Measurements from ENCODE around the gene CNNM4.
"Not testable (repeated sequence)": the region's sequence is repeated elsewhere in the genome, so short reads cannot be mapped to it uniquely, and the experiment has no call there.

CNNM4 gene

DNA sequence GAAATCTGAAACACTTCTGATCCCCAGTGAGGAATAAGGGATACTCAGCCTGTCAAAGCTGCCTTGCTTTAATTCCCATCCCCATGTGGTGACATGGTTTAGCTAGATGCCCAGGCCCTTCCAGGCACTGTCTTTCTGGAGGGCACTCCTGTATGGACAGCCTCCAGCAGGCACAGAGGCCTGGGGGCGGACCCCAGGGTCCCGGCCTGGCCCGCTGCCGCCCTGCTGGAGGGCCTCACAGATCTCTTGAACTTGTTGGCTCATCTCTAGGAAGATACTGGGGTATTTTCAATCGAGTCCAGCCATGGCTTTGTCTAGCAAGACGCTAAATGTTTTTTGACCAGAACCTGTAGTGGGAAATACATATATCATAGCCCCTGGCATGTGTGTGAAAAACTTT, 34.4 kb downstream of the CNNM4 start:
- no peak for DNase-seq

- DNase-seq, result not testable (repeated sequence)
These were observed 35.8 kb downstream of the CNNM4 start for GRCh38 chr2:96796497-96796896.

- no peak for DNase-seq
These were observed 36.4 kb downstream of the CNNM4 start for GRCh38 chr2:96797066-96797625.

GRCh38 chr2:96798733-96799622, 38.3 kb downstream of the CNNM4 start:
- DNase-seq, result no peak

GRCh38 chr2:96799623-96799935, 38.9 kb downstream of the CNNM4 start:
- no peak for DNase-seq

DNA sequence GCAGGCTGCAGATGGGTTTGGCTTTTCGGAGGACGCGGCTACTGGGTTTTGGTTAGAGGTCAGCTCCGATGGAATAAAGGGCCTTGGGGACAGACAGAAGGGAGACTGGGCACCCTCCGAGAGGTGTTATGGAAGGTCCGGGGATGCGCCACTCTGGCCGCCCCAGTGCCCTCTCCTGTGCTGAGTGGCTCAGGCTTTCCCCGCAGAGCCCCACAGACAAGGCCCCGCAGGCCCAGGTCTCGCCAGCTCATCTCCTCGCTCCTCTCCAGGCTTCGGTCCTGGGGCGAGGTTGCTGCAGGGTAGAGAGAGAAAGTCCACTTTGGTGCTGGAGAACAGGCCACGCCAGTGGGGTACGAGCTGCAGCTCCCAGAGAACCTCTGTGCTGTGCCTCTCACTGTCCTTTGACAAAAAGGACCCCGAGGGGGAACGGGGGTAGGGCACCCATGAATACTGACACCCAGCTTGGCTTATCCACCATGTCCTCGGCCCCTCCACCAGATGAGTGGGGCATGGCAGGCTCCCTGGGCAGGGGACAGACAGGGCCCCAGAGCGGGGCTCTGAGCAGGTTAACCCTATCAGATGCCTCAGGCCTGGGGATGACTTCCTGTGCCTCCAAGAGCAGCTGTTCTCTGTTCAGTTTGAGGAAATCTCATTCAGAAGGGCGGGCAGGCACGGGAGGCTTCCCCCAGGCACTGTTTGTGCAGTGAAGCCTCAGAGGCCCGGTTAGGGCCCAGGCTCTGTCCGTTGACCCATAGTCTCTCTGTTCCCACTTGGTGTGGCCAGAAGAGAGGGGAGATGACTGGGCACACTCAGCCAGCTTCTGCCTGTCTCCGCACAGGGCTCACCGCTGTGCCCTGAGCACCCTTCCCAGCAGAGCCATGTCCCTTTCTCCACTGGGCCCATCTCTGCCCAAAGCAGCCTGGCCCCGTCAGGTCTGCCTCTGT, 39.6 kb downstream of the CNNM4 start:
- DNase-seq, result no peak

DNA sequence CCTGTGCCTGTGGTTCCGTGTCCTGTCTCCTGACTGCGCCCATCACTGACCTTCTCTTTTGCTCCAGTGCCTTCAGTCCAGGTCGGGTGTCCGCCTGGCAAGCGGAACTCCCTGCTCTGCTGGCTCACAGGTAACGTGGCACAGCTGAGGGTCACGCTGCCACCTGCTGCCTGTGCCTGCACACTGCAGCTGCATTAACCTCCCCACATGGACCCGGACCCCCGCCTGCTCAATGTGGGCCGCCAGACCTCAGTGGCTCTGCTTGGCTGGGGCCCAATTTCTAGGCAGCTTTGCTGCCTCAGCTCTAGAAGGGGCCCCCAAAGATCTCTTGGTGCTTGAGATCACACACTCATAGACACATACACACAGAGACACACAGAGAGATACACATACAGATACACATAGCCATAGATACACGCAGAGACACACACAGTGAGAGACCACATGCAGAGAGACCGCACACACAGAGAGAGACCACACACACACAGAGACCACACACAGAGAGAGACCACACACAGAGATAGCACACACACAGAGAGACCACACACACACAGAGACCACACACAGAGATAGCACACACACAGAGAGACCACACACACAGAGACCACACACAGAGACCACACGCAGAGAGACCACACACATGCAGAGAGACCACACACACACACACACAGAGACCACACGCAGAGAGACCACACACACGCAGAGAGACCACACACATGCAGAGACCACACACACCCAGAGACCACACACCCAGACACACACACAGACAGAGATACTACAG, 40.5 kb downstream of the CNNM4 start:
- peak; percentile 68 to 77 for DNase-seq

DNA sequence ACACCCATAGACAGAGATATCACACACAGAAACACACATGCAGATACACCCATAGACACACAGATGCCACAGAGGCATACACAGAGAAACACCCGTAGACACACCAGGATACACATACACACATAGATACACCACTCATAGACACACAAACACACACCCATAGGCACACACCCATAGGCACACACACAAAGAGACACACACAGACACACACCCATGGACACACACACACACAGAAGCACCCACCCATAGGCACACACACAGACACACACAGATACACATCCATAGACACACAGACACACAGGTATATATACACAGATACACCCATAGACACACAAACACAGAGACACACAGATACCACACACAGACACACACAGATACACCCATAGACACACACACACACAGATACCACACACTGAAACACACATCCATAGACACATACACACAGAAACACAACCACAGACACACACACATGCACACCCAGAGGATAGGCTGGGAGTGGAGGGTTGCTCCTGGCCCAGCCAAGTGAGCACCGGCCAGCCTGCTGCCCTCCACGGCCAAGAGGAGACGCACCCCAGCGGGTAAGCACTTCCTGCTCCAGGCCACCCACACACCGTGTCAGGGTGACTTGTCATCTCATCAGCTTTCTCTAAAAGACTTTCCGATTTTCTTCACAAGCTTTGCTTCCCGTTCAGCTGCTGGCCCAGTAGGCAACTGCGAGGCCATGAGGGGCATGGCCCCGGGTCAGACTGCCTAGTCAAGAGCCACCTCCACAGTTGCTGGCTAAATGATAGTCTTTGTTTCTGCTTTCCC, 41.3 kb downstream of the CNNM4 start:
- peak; percentile 51 to 58 for DNase-seq

DNA sequence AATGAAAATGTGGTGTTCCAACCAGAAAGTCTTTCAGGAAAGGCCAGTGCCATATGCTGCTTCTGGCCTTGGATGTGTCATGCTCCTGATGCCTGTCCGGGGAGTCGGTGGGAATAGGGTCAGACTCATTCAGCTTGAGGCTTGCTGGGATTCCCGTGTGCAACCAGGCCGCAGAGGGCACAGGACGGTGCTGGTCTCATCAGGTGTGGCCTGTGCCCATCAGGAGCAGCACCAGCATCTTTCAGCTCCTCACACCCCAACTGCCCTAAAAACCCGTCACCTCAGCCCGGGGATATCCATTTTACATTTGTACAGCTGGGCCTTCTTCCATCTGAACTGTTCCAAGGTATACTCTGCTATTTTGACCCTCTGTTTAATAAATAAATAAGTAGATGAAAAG, 42.0 kb downstream of the CNNM4 start:
- no peak for DNase-seq

DNA sequence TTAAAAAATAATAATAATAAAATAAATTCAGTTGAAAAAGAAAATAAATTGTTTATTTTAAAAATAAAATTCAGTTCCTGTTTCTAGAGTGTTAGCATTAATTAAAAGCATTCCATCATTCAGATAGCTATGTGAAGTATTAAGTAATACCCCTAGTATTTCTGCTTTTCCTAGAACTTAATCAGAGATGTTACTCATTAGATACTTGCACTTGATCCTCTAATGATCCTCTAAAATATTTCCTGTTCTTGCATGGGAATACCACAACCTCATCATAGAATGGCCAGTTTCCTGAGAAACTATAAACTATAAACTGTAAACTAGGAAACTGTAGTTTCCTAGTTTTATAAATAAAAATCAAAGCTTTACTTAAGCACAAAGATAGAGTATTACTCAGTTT, 44.3 kb downstream of the CNNM4 start:
- no peak for DNase-seq

- not testable (repeated sequence) for DNase-seq
These were observed 45.2 kb downstream of the CNNM4 start for GRCh38 chr2:96805946-96806345.

DNA sequence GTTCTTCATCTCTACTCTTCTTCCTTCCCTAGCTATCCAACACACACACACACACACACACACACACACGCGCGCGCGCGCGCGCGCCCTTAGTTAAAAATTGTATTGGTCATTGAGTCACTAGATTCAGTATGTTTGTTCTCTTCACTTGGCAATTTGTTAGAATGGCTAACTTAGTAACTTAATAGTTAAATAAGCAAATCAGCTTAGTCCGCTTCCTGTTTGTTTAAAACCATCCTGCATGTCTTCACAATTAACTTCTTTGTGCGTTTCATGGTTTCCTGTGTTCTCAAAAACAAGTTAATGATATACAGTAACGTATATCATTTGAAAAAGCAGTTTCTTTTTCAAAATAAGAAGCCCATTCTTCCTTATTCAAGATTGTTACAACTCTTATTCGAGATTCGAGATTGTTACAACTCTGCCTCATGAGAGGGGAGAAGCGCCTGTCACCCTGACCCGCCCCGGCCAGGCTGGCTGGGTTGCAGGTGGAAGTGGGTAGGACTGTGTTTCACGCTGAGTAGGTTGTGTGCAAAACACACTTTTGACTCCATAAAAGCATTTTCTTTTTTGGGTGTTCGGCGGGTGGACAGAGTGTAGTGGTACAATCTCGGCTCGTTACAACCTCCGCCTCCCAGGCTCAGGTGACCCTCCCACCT, 45.9 kb downstream of the CNNM4 start:
- DNase-seq, result peak; percentile 29 to 43

DNA sequence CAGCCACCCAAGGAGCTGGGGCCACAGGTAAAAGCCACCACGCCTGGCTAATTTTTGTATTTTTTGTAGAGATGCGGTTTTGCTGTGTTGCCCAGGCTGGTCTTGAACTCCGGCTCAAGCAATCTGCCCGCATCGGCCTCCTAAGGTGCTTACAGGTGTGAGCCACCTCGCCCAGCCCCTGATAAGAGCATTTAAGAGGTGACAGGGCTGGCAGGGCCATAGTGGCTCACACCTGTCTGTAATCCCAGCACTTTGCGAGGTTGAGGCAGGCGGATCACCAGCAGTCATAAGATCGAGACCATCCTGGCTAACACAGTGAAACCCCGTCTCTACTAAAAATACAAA, 46.4 kb downstream of the CNNM4 start:
- no peak for DNase-seq

DNA sequence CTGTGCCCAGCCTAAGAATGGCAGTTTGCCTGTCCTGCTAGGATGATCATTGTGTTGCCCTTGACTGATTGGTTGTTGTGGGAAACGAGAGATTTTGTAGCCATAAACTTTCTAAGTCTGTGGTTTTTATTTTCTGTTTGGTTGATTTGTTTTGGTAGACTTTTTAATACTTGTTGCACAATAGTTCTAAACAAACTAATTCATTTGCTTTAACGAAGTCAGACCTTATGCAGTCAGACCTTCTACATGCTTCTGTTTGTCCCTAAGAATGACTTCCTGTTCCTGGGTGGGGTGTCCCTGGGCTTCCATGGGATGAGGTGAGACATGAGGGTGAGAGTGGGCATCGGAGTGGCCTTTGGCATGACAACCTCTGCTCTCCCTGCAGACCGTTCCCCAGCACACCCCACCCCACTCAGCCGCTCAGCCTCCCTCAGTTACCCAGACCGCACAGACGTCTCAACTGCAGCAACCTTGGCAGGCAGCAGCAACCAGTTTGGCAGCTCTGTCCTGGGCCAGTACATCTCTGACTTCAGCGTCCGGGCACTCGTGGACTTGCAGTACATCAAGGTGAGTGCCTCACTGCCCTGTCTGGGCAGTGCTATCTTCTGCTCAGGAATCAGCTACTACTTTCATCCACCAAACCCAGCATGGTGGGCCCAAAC, 47.6 kb downstream of the CNNM4 start:
- DNase-seq, result no peak

- no peak for DNase-seq
These were observed 48.6 kb downstream of the CNNM4 start for GRCh38 chr2:96809216-96809882.

DNA sequence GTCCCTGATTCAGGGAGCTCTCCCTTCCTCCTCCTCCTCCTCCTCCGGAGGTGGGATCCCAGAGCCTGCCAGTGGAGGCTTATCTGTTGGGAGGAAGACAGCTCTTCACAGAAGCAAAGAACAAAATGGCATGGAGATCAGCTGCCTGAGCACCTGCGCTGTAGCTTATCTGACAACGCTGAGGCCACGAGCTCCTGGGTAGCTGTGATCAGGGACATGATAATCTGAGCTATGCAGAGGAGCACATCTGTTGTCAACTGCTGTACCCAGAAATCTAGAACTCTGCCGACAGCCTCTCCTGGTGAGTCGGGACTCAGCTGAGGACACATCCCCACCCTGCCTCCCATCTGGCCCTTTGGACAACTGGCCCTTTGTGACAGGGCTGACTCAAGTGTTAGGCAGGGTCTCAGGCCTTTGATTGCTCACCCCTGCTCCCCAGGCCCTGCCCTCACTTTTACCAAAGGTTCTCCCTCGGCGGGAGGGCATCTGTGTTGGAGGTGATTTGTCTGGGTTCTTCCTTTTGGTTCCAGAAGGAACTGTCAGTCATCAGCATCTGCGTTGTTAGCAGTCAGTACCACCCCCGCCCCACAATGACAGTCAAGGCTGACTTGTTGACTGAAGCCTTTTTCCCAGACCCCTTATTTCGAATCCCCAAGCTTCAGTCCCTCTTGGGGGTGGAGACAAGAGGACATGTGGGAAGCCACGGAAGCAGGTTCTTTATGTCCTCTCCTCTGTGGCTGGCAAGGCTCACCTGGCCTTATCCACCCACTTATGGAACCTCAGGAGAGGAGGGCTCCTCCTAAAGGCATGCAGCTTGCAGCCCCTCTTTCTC, 49.5 kb downstream of the CNNM4 start:
- no peak for DNase-seq

DNA sequence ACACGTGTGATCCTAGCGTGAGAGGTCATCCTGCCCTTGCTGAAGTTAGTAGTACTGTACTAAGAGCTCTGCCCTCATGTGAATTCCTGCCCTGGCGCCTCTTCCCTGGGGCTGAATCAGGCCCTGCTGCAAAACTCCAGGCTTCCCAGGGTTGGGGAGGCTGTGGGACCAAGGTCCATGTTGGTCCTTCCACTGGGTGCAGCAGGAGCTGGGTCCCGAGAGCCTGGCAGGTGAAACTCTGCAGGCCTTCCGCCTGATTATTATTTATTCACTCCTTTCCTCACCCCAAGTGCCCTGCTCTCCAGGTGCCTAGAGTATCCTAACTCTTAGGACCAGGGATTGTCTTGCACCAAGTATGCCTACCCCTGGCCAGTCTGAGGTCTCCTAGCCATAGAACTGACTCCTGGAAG, 50.1 kb downstream of the CNNM4 start:
- no peak for DNase-seq

DNA sequence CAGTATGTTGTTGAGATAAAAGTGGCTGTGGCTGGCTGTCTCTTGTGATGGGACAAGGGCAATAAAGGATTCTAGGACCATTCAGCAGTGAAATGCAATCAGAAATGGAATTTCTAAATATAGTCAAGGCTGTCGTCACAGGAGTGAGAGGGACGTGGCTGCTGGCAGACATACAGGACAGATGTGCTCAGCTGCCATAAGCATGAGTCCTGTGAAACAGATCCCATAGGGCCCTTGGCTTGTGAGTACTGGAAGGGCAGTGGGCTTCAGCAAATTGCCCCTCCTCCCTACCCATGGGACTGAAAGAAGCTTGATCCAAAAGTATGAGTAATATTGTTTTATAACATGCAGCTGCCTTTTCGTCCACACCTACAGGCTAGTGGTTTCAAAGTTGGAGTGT, 51.2 kb downstream of the CNNM4 start:
- no peak for DNase-seq

GRCh38 chr2:96813656-96814055, 53.0 kb downstream of the CNNM4 start:
- no peak for DNase-seq
